ENCODE measurements around the gene H6PD. TPM values are rescaled to one million over a fixed set of nuclear protein-coding genes. Genes with fewer than 3 reads are reported as not detected.

Gene H6PD
- polyA plus RNA-seq, 1 donor from 2014 or later, result 11.3 TPM

GRCh38 chr1:9198538-9199361 is 35.8 kb upstream of the H6PD start:
- Mint-ChIP-seq H3K4me3 (peak overlapping the region in 3 of 4 donors; percentile 17 to 63 (median 44)), H3K4me1 (peaks cover 19 to 35% (median 22%) of the 10 kb centered on the region in 3 donors), H3K27ac (peak overlapping the region in 1 of 3 donors; percentile 91)

DNA sequence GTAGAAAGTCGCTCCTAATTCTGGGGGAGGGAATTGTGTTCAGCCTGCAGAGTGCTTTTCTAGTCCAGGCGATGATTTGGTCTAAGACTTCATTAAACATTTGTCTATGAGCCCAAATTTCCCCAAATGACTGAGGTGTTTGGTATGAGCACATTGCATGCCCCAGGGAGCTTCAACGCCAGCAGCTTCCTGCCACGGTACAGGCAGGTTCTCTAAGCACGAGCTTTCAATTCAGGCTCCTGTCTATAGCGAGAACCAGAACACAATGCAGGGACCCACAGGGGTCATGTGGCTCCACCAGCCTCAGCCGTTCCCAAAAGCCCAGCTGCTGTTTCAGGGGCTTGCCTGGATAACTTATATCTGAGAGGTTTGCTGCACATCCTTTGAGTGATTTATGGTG is 34.1 kb upstream of the H6PD start:
- Mint-ChIP-seq H3K36me3 (no peaks in the 10 kb centered on the region), H3K27ac (no peak overlapping the region), H3K4me3 (no peak overlapping the region), H3K9me3 (no peaks in the 10 kb centered on the region), H3K27me3 (peaks cover 65% of the 10 kb centered on the region), H3K4me1 (peaks cover 19 to 37% (median 22%) of the 10 kb centered on the region in 3 donors)

More at GRCh38 chr1:9198538-9199361, 35.8 kb upstream of the H6PD start:
- Mint-ChIP-seq H3K27me3 (peaks cover 58% of the 10 kb centered on the region), H3K36me3 (no peaks in the 10 kb centered on the region), H3K9me3 (no peaks in the 10 kb centered on the region)

DNA sequence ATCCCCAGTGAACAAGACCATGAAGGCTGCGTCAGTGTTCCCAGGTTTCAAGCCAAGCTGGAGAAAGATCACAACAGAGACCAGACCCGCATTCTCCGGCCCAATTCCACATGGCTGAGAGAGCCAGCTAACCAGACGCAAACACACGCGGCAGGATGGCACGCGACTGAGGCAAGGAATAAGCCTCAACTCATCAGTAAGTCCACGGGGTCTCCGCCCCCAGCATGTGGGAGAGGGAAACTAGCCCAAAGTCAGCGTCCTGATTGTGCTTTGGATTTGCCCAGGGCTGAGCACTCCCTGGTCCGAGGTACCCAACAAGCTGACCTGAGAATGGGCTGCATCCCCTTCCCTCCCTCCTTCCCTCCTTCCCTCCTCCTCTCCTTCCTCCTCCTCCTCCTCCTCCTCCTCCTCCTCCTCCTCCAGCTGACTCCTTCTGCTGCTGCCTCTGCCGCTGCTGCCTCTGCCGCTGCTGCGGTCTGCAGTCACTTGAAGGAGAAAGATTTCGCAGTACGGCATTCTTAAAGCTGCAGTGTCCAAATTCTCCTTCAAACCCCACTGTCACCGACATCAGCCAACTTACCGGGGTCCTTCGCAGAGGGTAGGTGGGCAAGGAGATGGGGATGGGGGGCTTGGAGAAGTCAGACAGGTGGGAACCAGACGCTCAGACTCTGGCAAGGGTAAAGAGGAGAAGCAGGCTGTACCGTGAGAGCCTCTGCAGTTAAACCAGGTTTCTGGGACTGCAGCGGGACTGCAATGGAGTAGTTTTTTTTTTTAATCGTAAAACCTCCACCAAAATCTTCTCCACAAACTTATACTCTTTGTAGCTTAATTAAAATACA is 33.0 kb upstream of the H6PD start:
- peak overlapping the region in 1 of 3 donors; percentile 53 for H3K27ac Mint-ChIP-seq
- H3K27me3 Mint-ChIP-seq, result peaks cover 75% of the 10 kb centered on the region
- peaks cover 13 to 34% (median 16%) of the 10 kb centered on the region in 3 donors for H3K4me1 Mint-ChIP-seq
- H3K36me3 Mint-ChIP-seq, result no peaks in the 10 kb centered on the region
- no peaks in the 10 kb centered on the region for H3K9me3 Mint-ChIP-seq
- H3K4me3 Mint-ChIP-seq, result peak overlapping the region in 2 of 4 donors; percentile 79 to 86

DNA sequence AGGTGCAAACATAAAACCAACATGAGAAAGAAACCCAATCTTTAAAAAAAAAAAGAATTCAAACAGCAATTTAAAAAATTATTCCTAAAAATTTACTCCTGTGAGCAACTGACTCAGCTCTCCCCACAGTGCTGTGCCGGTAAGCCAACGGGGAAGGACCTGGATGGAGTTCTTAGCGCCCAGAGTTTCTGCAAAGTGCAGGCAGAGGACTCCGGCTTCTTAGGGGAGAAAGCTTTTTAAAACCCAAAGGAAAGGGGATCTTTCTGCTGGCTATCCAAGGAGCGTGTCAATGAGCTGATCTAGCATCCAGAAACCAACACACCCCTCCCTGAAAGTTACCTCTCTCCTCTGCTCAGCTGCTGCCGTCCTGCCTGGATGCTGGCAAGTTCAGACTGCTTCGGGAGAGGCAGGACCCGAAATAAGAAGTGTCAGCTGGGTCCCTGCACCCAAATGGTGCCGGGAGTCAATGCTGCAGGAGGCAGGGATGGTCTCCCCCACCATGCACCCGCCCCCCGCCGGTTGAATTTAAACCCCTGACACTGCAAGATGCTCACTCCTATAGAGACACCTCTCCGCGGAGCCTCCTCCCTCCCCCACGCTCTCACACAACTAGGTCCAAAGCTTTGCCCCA is 32.2 kb upstream of the H6PD start:
- no peaks in the 10 kb centered on the region for H3K9me3 Mint-ChIP-seq
- no peaks in the 10 kb centered on the region for H3K36me3 Mint-ChIP-seq
- peak overlapping the region in 1 of 3 donors; percentile 18 for H3K27ac Mint-ChIP-seq
- H3K27me3 Mint-ChIP-seq, result peaks cover 71% of the 10 kb centered on the region
- peaks cover 11 to 30% (median 13%) of the 10 kb centered on the region in 3 donors for H3K4me1 Mint-ChIP-seq
- peak overlapping the region in 2 of 4 donors; percentile 28 to 79 for H3K4me3 Mint-ChIP-seq

GRCh38 chr1:9203511-9203982 is 31.0 kb upstream of the H6PD start:
- Mint-ChIP-seq H3K27ac (no peak overlapping the region), H3K36me3 (no peaks in the 10 kb centered on the region), H3K27me3 (peaks cover 67% of the 10 kb centered on the region), H3K9me3 (no peaks in the 10 kb centered on the region), H3K4me1 (peaks cover 9 to 27% (median 11%) of the 10 kb centered on the region in 3 donors), H3K4me3 (no peak overlapping the region)

DNA sequence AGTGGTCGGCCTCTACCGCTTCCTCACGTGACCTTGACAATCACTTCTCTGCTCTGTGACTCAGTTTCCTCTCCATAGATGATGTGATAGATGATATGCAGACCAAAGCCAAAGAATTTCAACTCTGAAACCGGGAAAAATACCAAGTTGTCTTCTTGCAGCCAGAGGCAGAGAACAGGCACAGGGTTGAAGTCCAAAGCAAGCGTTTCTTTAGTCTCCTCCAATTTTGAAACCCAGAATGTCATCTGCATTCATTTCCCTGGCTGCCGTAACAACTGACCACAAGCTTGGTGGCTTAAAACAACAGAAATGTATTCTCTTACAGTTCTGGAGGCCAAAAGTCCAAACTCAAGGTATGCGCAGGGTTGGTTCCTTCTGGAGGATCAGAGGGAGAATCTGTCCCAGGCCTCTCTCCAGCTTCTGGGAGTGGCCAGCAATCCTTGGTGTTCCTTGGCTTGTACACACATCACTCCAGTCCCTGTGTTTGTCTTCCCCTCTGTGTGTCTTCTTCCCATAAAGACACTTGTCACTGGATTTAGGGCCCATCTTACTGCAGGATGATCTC is 30.3 kb upstream of the H6PD start:
- H3K36me3 Mint-ChIP-seq, result no peaks in the 10 kb centered on the region
- peaks cover 9 to 24% (median 11%) of the 10 kb centered on the region in 3 donors for H3K4me1 Mint-ChIP-seq
- H3K4me3 Mint-ChIP-seq, result peak overlapping the region in 1 of 4 donors; percentile 10
- H3K27me3 Mint-ChIP-seq, result peaks cover 62% of the 10 kb centered on the region
- H3K9me3 Mint-ChIP-seq, result no peaks in the 10 kb centered on the region
- no peak overlapping the region for H3K27ac Mint-ChIP-seq

- no peak overlapping the region for H3K27ac Mint-ChIP-seq
- no peaks in the 10 kb centered on the region for H3K9me3 Mint-ChIP-seq
- H3K4me1 Mint-ChIP-seq, result peaks cover 4 to 11% (median 6%) of the 10 kb centered on the region in 3 donors
- H3K4me3 Mint-ChIP-seq, result no peak overlapping the region
- H3K27me3 Mint-ChIP-seq, result peaks cover 58% of the 10 kb centered on the region
- H3K36me3 Mint-ChIP-seq, result peaks cover 1% of the 10 kb centered on the region
Observed at GRCh38 chr1:9207086-9207485, 27.5 kb upstream of the H6PD start.

GRCh38 chr1:9207715-9208114 is 26.9 kb upstream of the H6PD start:
- peaks cover 1% of the 10 kb centered on the region for H3K36me3 Mint-ChIP-seq
- H3K9me3 Mint-ChIP-seq, result no peaks in the 10 kb centered on the region
- H3K4me3 Mint-ChIP-seq, result no peak overlapping the region
- peaks cover 4 to 7% (median 6%) of the 10 kb centered on the region in 3 donors for H3K4me1 Mint-ChIP-seq
- H3K27ac Mint-ChIP-seq, result peak overlapping the region in 1 of 3 donors; percentile 23
- H3K27me3 Mint-ChIP-seq, result peaks cover 52% of the 10 kb centered on the region

- Mint-ChIP-seq H3K36me3 (peaks cover 1% of the 10 kb centered on the region), H3K27me3 (peaks cover 26% of the 10 kb centered on the region), H3K4me3 (no peak overlapping the region), H3K4me1 (no peaks in the 10 kb centered on the region), H3K27ac (no peak overlapping the region), H3K9me3 (no peaks in the 10 kb centered on the region)
Observed at GRCh38 chr1:9211291-9211811, 23.2 kb upstream of the H6PD start.

GRCh38 chr1:9212735-9213134 is 21.8 kb upstream of the H6PD start:
- Mint-ChIP-seq H3K36me3 (peaks cover 1% of the 10 kb centered on the region), H3K4me3 (no peak overlapping the region), H3K9me3 (no peaks in the 10 kb centered on the region), H3K27me3 (peaks cover 22% of the 10 kb centered on the region), H3K27ac (no peak overlapping the region), H3K4me1 (no peaks in the 10 kb centered on the region)

- peaks cover 1% of the 10 kb centered on the region for H3K36me3 Mint-ChIP-seq
- H3K27ac Mint-ChIP-seq, result no peak overlapping the region
- no peak overlapping the region for H3K4me3 Mint-ChIP-seq
- no peaks in the 10 kb centered on the region for H3K4me1 Mint-ChIP-seq
- H3K9me3 Mint-ChIP-seq, result peaks cover 0 to 2% (median 1%) of the 10 kb centered on the region in 3 donors
- H3K27me3 Mint-ChIP-seq, result peaks cover 19% of the 10 kb centered on the region
Observed at GRCh38 chr1:9213956-9214355, 20.6 kb upstream of the H6PD start.

DNA sequence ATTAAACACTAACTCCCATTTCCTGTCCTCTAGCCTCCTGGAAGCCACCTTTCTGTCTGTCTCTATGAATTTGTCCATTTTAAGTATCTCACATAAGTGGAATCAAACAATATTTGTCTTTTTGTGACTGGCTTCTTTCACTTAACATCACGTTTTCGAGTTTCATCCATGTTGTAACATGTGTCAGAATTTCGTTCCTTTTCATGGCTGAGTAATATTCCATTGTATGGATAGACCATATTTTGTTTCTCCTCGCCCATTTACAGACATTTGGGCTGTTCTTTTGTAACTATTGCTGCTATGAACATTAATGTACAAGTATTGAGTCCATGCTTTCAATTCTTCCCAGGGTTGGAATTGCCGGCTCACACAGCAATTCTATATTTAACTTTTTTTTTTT is 15.7 kb upstream of the H6PD start:
- no peaks in the 10 kb centered on the region for H3K36me3 Mint-ChIP-seq
- H3K9me3 Mint-ChIP-seq, result peaks cover 0 to 2% (median 1%) of the 10 kb centered on the region in 3 donors
- no peaks in the 10 kb centered on the region for H3K4me1 Mint-ChIP-seq
- peak overlapping the region in 1 of 3 donors; percentile 1 for H3K27ac Mint-ChIP-seq
- peaks cover 2% of the 10 kb centered on the region for H3K27me3 Mint-ChIP-seq
- H3K4me3 Mint-ChIP-seq, result no peak overlapping the region

DNA sequence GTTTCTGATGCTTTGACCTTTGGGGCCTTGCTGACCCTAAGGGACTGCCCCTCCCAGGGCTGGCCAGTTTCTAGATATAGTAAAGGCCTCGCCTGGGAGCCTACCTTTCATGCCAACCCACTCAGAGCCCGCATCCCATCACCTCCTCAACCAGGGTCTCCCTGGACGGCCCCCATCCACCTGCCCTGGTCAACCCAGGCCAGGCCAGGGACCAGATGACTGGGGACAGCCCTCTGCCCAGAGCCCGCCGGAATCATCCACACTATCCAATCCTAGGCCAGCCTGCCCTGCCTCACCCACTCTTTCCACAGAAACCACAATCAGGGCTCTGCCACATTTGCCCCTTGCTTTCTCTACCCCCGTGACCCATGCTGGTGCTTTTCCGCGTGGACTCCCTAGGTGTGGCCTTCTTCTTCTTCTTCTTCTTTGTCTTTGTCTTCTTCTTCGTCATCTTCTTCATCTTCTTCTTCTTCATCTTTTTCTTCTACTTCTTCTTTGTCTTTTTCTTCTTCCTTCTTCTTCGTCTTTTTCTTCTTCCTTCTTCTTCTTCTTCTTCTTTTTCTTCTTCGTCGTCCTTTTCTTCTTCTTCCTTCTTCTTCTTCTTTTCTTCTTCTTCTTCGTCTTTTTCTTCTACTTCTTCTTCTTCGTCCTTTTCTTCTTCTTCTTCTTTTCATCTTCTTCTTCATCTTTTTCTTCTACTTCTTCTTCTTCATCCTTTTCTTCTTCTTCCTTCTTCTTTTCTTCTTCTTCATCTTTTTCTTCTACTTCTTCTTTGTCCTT is 11.5 kb upstream of the H6PD start:
- H3K4me3 Mint-ChIP-seq, result no peak overlapping the region
- H3K27ac Mint-ChIP-seq, result peak overlapping the region in 1 of 3 donors; percentile 73
- H3K36me3 Mint-ChIP-seq, result peaks cover 2% of the 10 kb centered on the region
- H3K9me3 Mint-ChIP-seq, result peaks cover 0 to 2% (median 1%) of the 10 kb centered on the region in 3 donors
- H3K27me3 Mint-ChIP-seq, result peaks cover 6% of the 10 kb centered on the region
- no peaks in the 10 kb centered on the region for H3K4me1 Mint-ChIP-seq
